Chondrocyte (in vitro differentiated cells): Measurements from ENCODE around the gene TEX54. TPM values are rescaled to one million over a fixed set of nuclear protein-coding genes. Genes with fewer than 3 reads are reported as not detected.
"Not testable (repeated sequence)": the region's sequence is repeated elsewhere in the genome, so short reads cannot be mapped to it uniquely, and the experiment has no call there.

Experiments
- DNase-seq: peaks from one replicate; pipeline ENCODE4 v3.0.0; 2021; ENCODE audit warnings: mixed read lengths, low spot score
- H3K27ac Mint-ChIP-seq: one replicate; pipeline ENCODE4 v1.8.0; 2021; ENCODE audit warnings: mild to moderate bottlenecking, moderate library complexity, mixed read lengths; ENCODE audit not compliant: unreplicated experiment
- H3K27me3 Mint-ChIP-seq: 2 replicates; pipeline ENCODE4 v1.8.0; 2021; ENCODE audit warnings: low read depth, mixed read lengths
- H3K36me3 Mint-ChIP-seq: 2 replicates; pipeline ENCODE4 v1.8.0; 2021; ENCODE audit warnings: low read depth, mixed read lengths
- H3K4me1 Mint-ChIP-seq: 2 replicates; pipeline ENCODE4 v1.8.0; 2021; ENCODE audit warnings: low read depth, mild to moderate bottlenecking, mixed read lengths
- H3K4me3 Mint-ChIP-seq: one replicate; pipeline ENCODE4 v1.8.0; 2021; ENCODE audit warnings: mild to moderate bottlenecking, moderate library complexity, mixed read lengths; ENCODE audit not compliant: unreplicated experiment
- H3K9me3 Mint-ChIP-seq: 2 replicates; pipeline ENCODE4 v1.8.0; 2021; ENCODE audit warnings: low read depth, mixed read lengths
- CTCF ChIP-seq: fragments of 200-600 bp; sonication (generic); IDR thresholded peaks from 2 replicates; pipeline ENCODE4 v1.5.0; 2021; ENCODE audit warnings: antibody characterized with exemption, mild to moderate bottlenecking, moderate library complexity
- total RNA-seq: library from RNA; stranded (reverse); gene quantifications from 3 replicates; pipeline ENCODE4 v1.2.1, GENCODE V29; 2021

TEX54 gene
- total RNA-seq, 1 donor from 2014 or later: 0.65 TPM

GRCh38 chr11:62831520-62832335 is 913 bp downstream of the TEX54 start, which contains the start of gene STX5:
Gene STX5, minus strand, starts transcription at chr11:62832051. Its CDS starts 808 bp downstream, at chr11:62831243.
- H3K4me3 Mint-ChIP-seq: peak within 1 kb of the TSS; percentile 100
- peaks cover 14% of the 10 kb centered on the region for H3K36me3 Mint-ChIP-seq
- no peaks in the 10 kb centered on the region for H3K27me3 Mint-ChIP-seq
- peak; percentile 99 for DNase-seq
- no peaks in the 10 kb centered on the region for H3K9me3 Mint-ChIP-seq
- TF ChIP-seq CTCF: peak; percentile 12
- peak within 1 kb of the TSS; percentile 100 for H3K27ac Mint-ChIP-seq
- peaks cover 34% of the 10 kb centered on the region for H3K4me1 Mint-ChIP-seq

DNA sequence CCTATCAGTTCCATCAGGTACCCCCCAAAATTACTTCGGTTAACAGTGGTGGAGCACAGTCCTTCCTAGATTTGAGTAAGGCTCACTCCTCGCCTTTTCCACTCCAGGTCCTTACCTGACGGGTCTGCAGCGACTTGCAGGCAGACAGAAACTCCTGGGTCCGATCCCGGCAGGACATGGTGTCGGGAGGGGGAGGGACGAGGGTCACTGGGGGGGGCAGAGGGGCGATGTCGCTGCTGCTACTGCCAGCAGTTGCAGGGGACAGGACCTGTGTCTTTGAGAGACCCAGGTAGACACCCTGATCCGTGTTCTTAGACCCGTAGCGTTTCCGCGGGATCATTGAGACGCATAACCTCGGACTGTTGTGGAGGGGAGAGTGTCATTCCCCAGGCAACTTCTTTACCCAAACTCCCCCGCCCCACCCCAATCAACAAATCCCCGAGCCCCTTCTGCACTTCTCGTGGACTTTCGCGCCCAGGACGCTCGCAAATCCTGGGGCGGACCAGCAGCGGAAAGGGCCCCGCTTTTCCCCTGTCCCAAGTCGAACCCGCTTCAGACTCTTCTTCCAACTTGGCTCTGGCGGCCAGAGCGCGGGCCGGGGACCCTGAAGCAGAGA is 1.6 kb downstream of the TEX54 start:
- H3K27me3 Mint-ChIP-seq: no peaks in the 10 kb centered on the region
- no peaks in the 10 kb centered on the region for H3K9me3 Mint-ChIP-seq
- TF ChIP-seq CTCF: no peak
- peak overlapping the region; percentile 100 for H3K4me3 Mint-ChIP-seq
- peaks cover 14% of the 10 kb centered on the region for H3K36me3 Mint-ChIP-seq
- H3K27ac Mint-ChIP-seq: peak overlapping the region; percentile 100
- peaks cover 34% of the 10 kb centered on the region for H3K4me1 Mint-ChIP-seq
- no peak for DNase-seq

DNA sequence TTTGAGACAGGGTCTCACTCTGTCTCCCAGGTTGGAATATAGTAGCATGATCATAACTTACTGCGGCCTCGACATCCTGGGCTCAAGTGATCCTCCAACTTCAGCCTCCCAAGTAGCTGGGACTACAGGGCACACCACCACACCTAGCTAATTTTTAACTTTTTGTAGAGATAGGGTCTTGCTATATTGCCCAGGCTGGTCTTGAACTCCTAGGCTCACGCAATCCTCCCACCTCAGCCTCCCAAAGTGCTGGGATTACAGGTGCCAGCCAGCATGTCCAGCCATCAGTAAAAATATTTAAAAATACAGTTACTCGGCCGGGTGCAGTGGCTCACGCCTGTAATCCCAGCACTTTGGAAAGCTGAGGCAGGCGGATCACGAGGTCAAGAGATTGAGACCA is 4.5 kb downstream of the TEX54 start:
- Mint-ChIP-seq H3K4me1 (peaks cover 21% of the 10 kb centered on the region), H3K36me3 (peaks cover 30% of the 10 kb centered on the region)
- H3K4me3 Mint-ChIP-seq, H3K9me3 Mint-ChIP-seq, H3K27me3 Mint-ChIP-seq, H3K27ac Mint-ChIP-seq, DNase-seq: not testable (repeated sequence)

GRCh38 chr11:62823677-62824076 is 9.0 kb downstream of the TEX54 start:
- TF ChIP-seq CTCF: no peak
- no peak overlapping the region for H3K4me3 Mint-ChIP-seq
- H3K27ac Mint-ChIP-seq: no peak overlapping the region
- peaks cover 44% of the 10 kb centered on the region for H3K36me3 Mint-ChIP-seq
- H3K9me3 Mint-ChIP-seq: no peaks in the 10 kb centered on the region
- H3K4me1 Mint-ChIP-seq: no peaks in the 10 kb centered on the region
- no peaks in the 10 kb centered on the region for H3K27me3 Mint-ChIP-seq
- no peak for DNase-seq

DNA sequence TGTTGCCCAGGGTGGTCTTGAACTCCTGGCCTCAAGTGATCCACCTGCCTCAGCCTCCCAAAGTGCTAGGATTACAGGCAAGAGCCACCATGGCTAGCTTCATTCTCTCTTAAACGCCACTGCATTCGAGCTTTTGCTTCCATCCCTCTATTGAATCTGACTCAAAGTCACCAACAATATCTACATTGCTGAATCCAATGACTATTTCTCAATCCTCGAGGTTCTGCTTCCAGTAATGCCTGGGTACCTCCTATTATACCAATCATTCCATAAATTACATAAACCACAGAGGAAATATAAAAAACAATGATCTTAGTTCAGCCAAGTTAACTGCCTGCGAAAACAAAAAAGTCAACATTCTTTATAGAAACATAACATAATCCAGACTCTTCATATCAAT is 15.5 kb downstream of the TEX54 start:
- Mint-ChIP-seq H3K9me3 (no peaks in the 10 kb centered on the region), H3K4me3 (no peak overlapping the region), H3K36me3 (peaks cover 20% of the 10 kb centered on the region), H3K4me1 (no peaks in the 10 kb centered on the region), H3K27ac (no peak overlapping the region), H3K27me3 (no peaks in the 10 kb centered on the region)
- no peak for DNase-seq
- TF ChIP-seq CTCF: no peak
